Adrenal gland (tissue), 5 donors: ENCODE measurements around the gene CPA5.

ENCODE experiments used
- CTCF ChIP-seq, 6 experiments: fragments of 450-650 bp in 4 of 6; fragments of 200-600 bp in 2 of 6; sonication (generic) in 1 of 6; IDR thresholded peaks; 1 replicate in 5 of 6; 2 replicates in 1 of 6; pipeline versions ENCODE4 v1.5.1 to v1.8.0; 2016 to 2021; ENCODE audit warnings: antibody characterized with exemption in 6 of 6, mild to moderate bottlenecking in 2 of 6, moderate library complexity in 1 of 6
- POLR2A ChIP-seq, 2 donors: fragments of 450-650 bp; IDR thresholded peaks; one replicate each; pipeline ENCODE4 v1.6.1; 2017; ENCODE audit warnings: antibody characterized with exemption in 2 of 2, mild to moderate bottlenecking in 2 of 2, moderate library complexity in 1 of 2
- donor health status: DM: no; HTN: no; CAD: no.

DNA sequence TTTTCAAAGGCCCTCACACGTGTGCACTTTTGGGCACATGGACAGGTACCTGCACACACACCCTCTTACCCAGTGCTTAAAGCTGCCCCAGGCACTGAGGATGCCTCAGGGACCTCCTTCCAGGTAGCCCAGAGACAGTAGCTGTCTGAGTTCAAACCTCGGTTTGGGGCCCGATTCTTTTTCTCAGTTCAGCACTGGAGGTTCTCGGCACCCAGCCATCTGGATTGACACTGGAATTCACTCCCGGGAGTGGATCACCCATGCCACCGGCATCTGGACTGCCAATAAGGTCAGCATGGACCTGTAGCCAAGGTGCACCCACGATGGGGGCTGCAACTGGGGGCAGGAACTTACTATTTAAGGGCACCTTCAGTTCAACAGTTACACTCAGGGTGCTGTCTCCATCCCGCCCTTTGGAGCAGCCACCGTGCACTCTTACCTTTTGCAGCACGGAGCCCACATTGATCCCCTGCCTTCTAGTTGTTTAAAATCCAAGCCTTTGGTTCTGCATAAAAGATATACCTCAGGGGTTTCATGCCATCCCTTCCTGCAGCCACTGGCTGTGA, 17.7 kb downstream of the CPA5 start:
- TF ChIP-seq CTCF (IDR thresholded peaks at IDR 0.05) (no peak), POLR2A (IDR thresholded peaks at IDR 0.05) (no peak)
